GM12878 (cell line): ENCODE measurements around the gene ZNF366. TPM values are rescaled to one million over a fixed set of nuclear protein-coding genes. Genes with fewer than 3 reads are reported as not detected.

Source experiments
- ATAC-seq: fragments of 200-7000 bp; cut with Tn5 transposase; 3 replicates; pipeline ENCODE4 v1.9.1; 2020; ENCODE audit warnings: mild to moderate bottlenecking, moderate library complexity
- BruUV-seq: library from RNA; stranded (reverse); fragments of 400-500 nt; replicated peaks from 2 replicates; lab custom pipeline; 2021; lab: Mats Ljungman, UMichigan
- CTCF ChIA-PET: fragments of 300-600 bp; sonication (Branson Sonifier 250); formaldehyde crosslinking; extraction: SDS; loops from one replicate; lab custom pipeline; 2021; ENCODE audit warnings: inconsistent platforms; lab: Yijun Ruan, JAX
- POLR2A ChIA-PET: fragments of 350-600 bp; formaldehyde crosslinking; extraction: SDS; loops from one replicate; lab custom pipeline; 2021; ENCODE audit warnings: inconsistent platforms; lab: Charles Lee
- RAD21 ChIA-PET: fragments of 300-600 bp; sonication (Branson Sonifier 250); formaldehyde crosslinking; loops from one replicate; lab custom pipeline; 2023; ENCODE audit warnings: antibody characterized with exemption; ENCODE audit not compliant: unreplicated experiment; lab: Charles Lee
- SMC1A ChIA-PET: fragments of 300-600 bp; sonication (Branson Sonifier 250); formaldehyde crosslinking; loops from one replicate; lab custom pipeline; 2023; ENCODE audit not compliant: unreplicated experiment, uncharacterized antibody; lab: Charles Lee
- DNase-seq: peaks from one replicate; pipeline ENCODE4 v3.0.0-alpha.2; 2011; ENCODE audit warnings: low read depth, low spot score
- FAIRE-seq: peaks from 3 replicates; lab custom pipeline; 2011; peaks lifted over from hg19 to GRCh38; lab: Jason Lieb, UNC
- H2AFZ ChIP-seq: 2 replicates; pipeline ENCODE4 v1.6.0; 2011; ENCODE audit warnings: low read depth, low read length, control low read depth; ENCODE audit not compliant: control insufficient read depth
- H3K27ac ChIP-seq: 2 replicates; pipeline ENCODE4 v1.5.1; 2011; ENCODE audit warnings: control low read depth; ENCODE audit not compliant: control insufficient read depth, insufficient read depth
- H3K27me3 ChIP-seq, 2 experiments: replicated peaks in 1 of 2; 2 replicates each; pipeline versions ENCODE4 v1.6.0 to v1.6.1; 2011; ENCODE audit warnings: low read length in 1 of 2; ENCODE audit not compliant: control insufficient read depth in 2 of 2, insufficient read depth in 2 of 2
- H3K36me3 ChIP-seq, 2 experiments: 2 replicates each; pipeline ENCODE4 v1.5.1; 2011; ENCODE audit warnings: low read length in 1 of 2; ENCODE audit not compliant: control insufficient read depth in 2 of 2, insufficient read depth in 2 of 2
- H3K4me1 ChIP-seq: 2 replicates; pipeline ENCODE4 v1.6.1; 2011; ENCODE audit warnings: mild to moderate bottlenecking, low read length, moderate library complexity, mixed read lengths; ENCODE audit not compliant: control insufficient read depth, insufficient read depth
- H3K4me2 ChIP-seq: 2 replicates; pipeline ENCODE4 v1.6.0; 2011; ENCODE audit warnings: control low read depth; ENCODE audit not compliant: control insufficient read depth, insufficient read depth
- H3K4me3 ChIP-seq: fragments of 200-600 bp; sonication (generic); 2 replicates; pipeline ENCODE4 v1.5.1; 2016
- H3K79me2 ChIP-seq: 2 replicates; pipeline ENCODE4 v1.6.0; 2011; ENCODE audit warnings: low read length; ENCODE audit not compliant: control insufficient read depth, insufficient read depth
- H3K9ac ChIP-seq: 2 replicates; pipeline ENCODE4 v1.8.0; 2011; ENCODE audit warnings: low read length, control low read depth, mixed read lengths; ENCODE audit not compliant: control insufficient read depth, insufficient read depth
- H3K9me3 ChIP-seq: replicated peaks from 3 replicates; pipeline ENCODE4 v1.5.1; 2011; ENCODE audit warnings: mild to moderate bottlenecking, low read length; ENCODE audit not compliant: control insufficient read depth, insufficient read depth
- H4K20me1 ChIP-seq: 2 replicates; pipeline ENCODE4 v1.6.0; 2011; ENCODE audit not compliant: control insufficient read depth, insufficient read depth
- ATF7 ChIP-seq: fragments of 450-650 bp; IDR thresholded peaks from 2 replicates; pipeline ENCODE4 v1.6.1; 2016; ENCODE audit warnings: low read depth, mild to moderate bottlenecking
- CBFB ChIP-seq: IDR thresholded peaks from 2 replicates; pipeline ENCODE4 v1.6.1; 2016; ENCODE audit warnings: antibody characterized with exemption, low read depth
- CBX5 ChIP-seq: sonication (generic); IDR thresholded peaks from 2 replicates; pipeline ENCODE4 v1.6.1; 2016; ENCODE audit warnings: low read depth, moderate library complexity, mild to moderate bottlenecking, inconsistent platforms
- CHD4 ChIP-seq: fragments of 200-600 bp; sonication (generic); IDR thresholded peaks from 2 replicates; pipeline ENCODE4 v1.6.1; 2016; ENCODE audit warnings: mild to moderate bottlenecking
- CREM ChIP-seq: IDR thresholded peaks from 2 replicates; pipeline ENCODE4 v1.6.1; 2014; ENCODE audit warnings: antibody characterized with exemption, low read depth
- DPF2 ChIP-seq: fragments of 450-650 bp; IDR thresholded peaks from 2 replicates; pipeline ENCODE4 v1.6.1; 2017; ENCODE audit warnings: mild to moderate bottlenecking
- EZH2 ChIP-seq: IDR thresholded peaks from 2 replicates; pipeline ENCODE4 v1.6.1; 2012; ENCODE audit warnings: low read depth, mild to moderate bottlenecking, control low read depth, inconsistent platforms, low read length, borderline replicate concordance; ENCODE audit not compliant: control insufficient read depth
- IKZF2 ChIP-seq, 2 experiments: fragments of 450-650 bp; IDR thresholded peaks; 2 replicates each; pipeline ENCODE4 v1.6.1; 2017; ENCODE audit warnings: mild to moderate bottlenecking in 2 of 2, moderate library complexity in 2 of 2
- MTA2 ChIP-seq: fragments of 450-650 bp; IDR thresholded peaks from 2 replicates; pipeline ENCODE4 v1.6.1; 2016; ENCODE audit warnings: low read depth, mild to moderate bottlenecking, moderate library complexity
- NFXL1 ChIP-seq: fragments of 450-650 bp; IDR thresholded peaks from 2 replicates; pipeline ENCODE4 v1.6.1; 2017; ENCODE audit warnings: antibody characterized with exemption, mild to moderate bottlenecking, borderline replicate concordance
- RELA ChIP-seq: fragments of 450-650 bp; IDR thresholded peaks from 2 replicates; pipeline ENCODE4 v1.8.0; 2014; ENCODE audit warnings: borderline replicate concordance; ENCODE audit not compliant: partially characterized antibody
- ZNF592 ChIP-seq: fragments of 450-650 bp; IDR thresholded peaks from 2 replicates; pipeline ENCODE4 v1.6.1; 2017; ENCODE audit warnings: mild to moderate bottlenecking, moderate library complexity
- WGBS: methylation state at CpG from one replicate; pipeline ENCODE4 v1.1.6; 2016; ENCODE audit warnings: low lambda C conversion rate; ENCODE audit not compliant: insufficient replicate concordance, insufficient coverage; ENCODE audit errors: missing lambda C conversion rate; 5-methylcytosine and 5-hydroxymethylcytosine counted together
- in situ Hi-C: fragments of 300-500 bp; cut with MboI; formaldehyde crosslinking; loops from 9 replicates; pipeline ENCODE4 v1.14.3; 2018; ENCODE audit warnings: mixed read lengths
- intact Hi-C: fragments of 100-400 bp; cut with micrococcal nuclease; formaldehyde crosslinking; loops from one replicate; pipeline ENCODE4 v1.14.2; 2022; ENCODE audit not compliant: unreplicated experiment
- polyA plus RNA-seq, 11 experiments: library from polyadenylated mRNA; depleted of rRNA in 4 of 11; unstranded in 6 of 11; stranded (reverse) in 5 of 11; fragments of >200 nt; fragmentation: Nextera tagmentation in 4 of 11; fragmentation: Illumina TruSeq in 1 of 11; extraction: Ambion mirVana in 4 of 11; extraction: Trizol in 1 of 11; gene quantifications; 1 replicate in 1 of 11; 2 replicates in 10 of 11; pipeline versions ENCODE4 v1.2.1 to v1.2.3, GENCODE V29; 2011 to 2016; ENCODE audit warnings: inconsistent platforms in 2 of 11, missing spikeins in 2 of 11, low read depth in 1 of 11
- total RNA-seq, 4 experiments: library from RNA; depleted of rRNA in 3 of 4; stranded (reverse); fragments of >200 nt in 3 of 4; fragmentation: Illumina TruSeq in 1 of 4; extraction: Trizol in 1 of 4; gene quantifications; 2 replicates each; pipeline versions ENCODE4 v1.2.1 to v1.2.3, GENCODE V29; 2013 to 2021
- TF ChIP-seq, protein P1 (sequence below): fragments of 150-350 bp; IDR thresholded peaks from 2 replicates; pipeline ENCODE4 v1.6.1; 2016; ENCODE audit warnings: low read depth, low read length
- TF ChIP-seq, protein P2 (sequence below): IDR thresholded peaks from 2 replicates; pipeline ENCODE4 v1.6.1; 2011; ENCODE audit warnings: borderline replicate concordance, low read depth, mild to moderate bottlenecking, moderate library complexity, mixed read lengths, low read length; ENCODE audit not compliant: insufficient read depth; ENCODE audit errors: extremely low read length

ZNF366 gene
- total and polyA plus RNA-seq, 10 of the 15 experiments (the other 5 are each of a cell fraction or from before 2014, with no cell fraction given) = 0.01 to 0.18 (median 0.04) TPM; not detected in 6

GRCh38 chr5:72474516-72474915, 32.7 kb downstream of the ZNF366 start (continued):
- TF ChIP-seq CBFB (no peak), NFXL1 (no peak), RELA (no peak), CHD4 (no peak)

- peak overlapping the region; percentile 70 for H3K27ac ChIP-seq
- H3K36me3 ChIP-seq = no peaks in the 10 kb centered on the region
- H3K9ac ChIP-seq = 0 out of 2 replicates have a peak overlapping the region, but pooled peaks have one; percentile 15
- no peaks in the 10 kb centered on the region for H3K79me2 ChIP-seq
- ChIA-PET SMC1A (interaction anchor here (1.0 to 7.1 kb wide), 8 partner anchors 8 to 78 kb away, joined by 3 to 76 read pairs (median 6); no protein-coding TSS in a partner anchor), POLR2A (interaction anchor here (1.6 to 4.2 kb wide), 2 partner anchors 8 to 17 kb away, joined by 4 to 22 read pairs; no protein-coding TSS in a partner anchor), RAD21 (interaction anchor here (0.5 to 1.9 kb wide), 6 partner anchors 9 to 219 kb away, joined by 3 to 9 read pairs (median 4); partner anchors contain the start of gene ZNF366), CTCF (interaction anchor here (1.3 to 1.5 kb wide), 2 partner anchors 50 to 80 kb away, joined by 5 to 8 read pairs; no protein-coding TSS in a partner anchor)
- H4K20me1 ChIP-seq = no peaks in the 10 kb centered on the region
- BruUV-seq = no TSS peak
- H3K4me2 ChIP-seq = peak overlapping the region; percentile 32
- no peak overlapping the region for H3K4me3 ChIP-seq
- H3K27me3 ChIP-seq = no peaks in the 10 kb centered on the region
- peak; percentile 85 for ATAC-seq
- H2AFZ ChIP-seq = no peak overlapping the region
- no peaks in the 10 kb centered on the region; the same call in 2 of the 3 replicates for H3K9me3 ChIP-seq
- DNase-seq = no peak
- H3K4me1 ChIP-seq = peaks cover 62% of the 10 kb centered on the region
- in situ Hi-C loops (no loop called here), intact Hi-C loops (loop anchor here (1.0 to 5.0 kb wide), 3 partner anchors 9 to 172 kb away; no protein-coding TSS in a partner anchor)
- FAIRE-seq = no peak
- 59% methylated on average over 1 of the region's 1 CpG for WGBS
- 0 out of 2 replicates have a peak, but pooled peaks have one; percentile 21 for TF ChIP-seq CREM
- TF ChIP-seq, protein P1, sequence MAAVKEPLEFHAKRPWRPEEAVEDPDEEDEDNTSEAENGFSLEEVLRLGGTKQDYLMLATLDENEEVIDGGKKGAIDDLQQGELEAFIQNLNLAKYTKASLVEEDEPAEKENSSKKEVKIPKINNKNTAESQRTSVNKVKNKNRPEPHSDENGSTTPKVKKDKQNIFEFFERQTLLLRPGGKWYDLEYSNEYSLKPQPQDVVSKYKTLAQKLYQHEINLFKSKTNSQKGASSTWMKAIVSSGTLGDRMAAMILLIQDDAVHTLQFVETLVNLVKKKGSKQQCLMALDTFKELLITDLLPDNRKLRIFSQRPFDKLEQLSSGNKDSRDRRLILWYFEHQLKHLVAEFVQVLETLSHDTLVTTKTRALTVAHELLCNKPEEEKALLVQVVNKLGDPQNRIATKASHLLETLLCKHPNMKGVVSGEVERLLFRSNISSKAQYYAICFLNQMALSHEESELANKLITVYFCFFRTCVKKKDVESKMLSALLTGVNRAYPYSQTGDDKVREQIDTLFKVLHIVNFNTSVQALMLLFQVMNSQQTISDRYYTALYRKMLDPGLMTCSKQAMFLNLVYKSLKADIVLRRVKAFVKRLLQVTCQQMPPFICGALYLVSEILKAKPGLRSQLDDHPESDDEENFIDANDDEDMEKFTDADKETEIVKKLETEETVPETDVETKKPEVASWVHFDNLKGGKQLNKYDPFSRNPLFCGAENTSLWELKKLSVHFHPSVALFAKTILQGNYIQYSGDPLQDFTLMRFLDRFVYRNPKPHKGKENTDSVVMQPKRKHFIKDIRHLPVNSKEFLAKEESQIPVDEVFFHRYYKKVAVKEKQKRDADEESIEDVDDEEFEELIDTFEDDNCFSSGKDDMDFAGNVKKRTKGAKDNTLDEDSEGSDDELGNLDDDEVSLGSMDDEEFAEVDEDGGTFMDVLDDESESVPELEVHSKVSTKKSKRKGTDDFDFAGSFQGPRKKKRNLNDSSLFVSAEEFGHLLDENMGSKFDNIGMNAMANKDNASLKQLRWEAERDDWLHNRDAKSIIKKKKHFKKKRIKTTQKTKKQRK = no peak
- peak; percentile 89 for TF ChIP-seq MTA2
- peak; percentile 52 to 60; a peak in 2 of 4 replicates for TF ChIP-seq IKZF2 (IDR thresholded peaks at IDR 0.05)
- TF ChIP-seq CBX5 = no peak
- TF ChIP-seq ZNF592 = no peak
- TF ChIP-seq, protein P2, sequence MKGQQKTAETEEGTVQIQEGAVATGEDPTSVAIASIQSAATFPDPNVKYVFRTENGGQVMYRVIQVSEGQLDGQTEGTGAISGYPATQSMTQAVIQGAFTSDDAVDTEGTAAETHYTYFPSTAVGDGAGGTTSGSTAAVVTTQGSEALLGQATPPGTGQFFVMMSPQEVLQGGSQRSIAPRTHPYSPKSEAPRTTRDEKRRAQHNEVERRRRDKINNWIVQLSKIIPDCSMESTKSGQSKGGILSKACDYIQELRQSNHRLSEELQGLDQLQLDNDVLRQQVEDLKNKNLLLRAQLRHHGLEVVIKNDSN = no peak
- peak; percentile 27; the same call in 1 of the 2 replicates for TF ChIP-seq ATF7
- TF ChIP-seq EZH2 = no peak
- 0 out of 2 replicates have a peak, but pooled peaks have one; percentile 41 for TF ChIP-seq DPF2
These were observed 33.1 kb downstream of the ZNF366 start for GRCh38 chr5:72474046-72474500.
